Activated naive CD4-positive, alpha-beta T cell (primary cell): Measurements from ENCODE around the gene QPCTL.
A peak's percentile ranks its signal among the peaks of the same experiment; 100 is the strongest.

ENCODE experiments used
- DNase-seq, 4 experiments: peaks; one replicate each; lab custom pipeline; 2025; lab: John Stamatoyannopoulos, UW

QPCTL gene

GRCh38 chr19:45692187-45693105, at the start of gene QPCTL:
QPCTL (plus strand) TSS chr19:45692666; CDS start chr19:45692704, 38 bp downstream.
- DNase-seq, result peak; percentile 93 to 98 (median 96)

- peak; percentile 86 to 94 (median 90) for DNase-seq
Observed at GRCh38 chr19:45643024-45643926, 49.2 kb upstream of the QPCTL start.

GRCh38 chr19:45643927-45644771, 48.3 kb upstream of the QPCTL start:
- no peak for DNase-seq

- no peak for DNase-seq
Observed at GRCh38 chr19:45645068-45645630, 47.3 kb upstream of the QPCTL start.

- DNase-seq, result peak; percentile 39 to 57 (median 48)
Observed at GRCh38 chr19:45645631-45646344, 46.7 kb upstream of the QPCTL start.

GRCh38 chr19:45646345-45646698, 46.1 kb upstream of the QPCTL start:
- no peak for DNase-seq

GRCh38 chr19:45650722-45651121, 41.7 kb upstream of the QPCTL start:
- DNase-seq, result no peak

- DNase-seq, result no peak
Observed at GRCh38 chr19:45653634-45654033, 38.8 kb upstream of the QPCTL start.

GRCh38 chr19:45655073-45655472, 37.4 kb upstream of the QPCTL start:
- no peak for DNase-seq

GRCh38 chr19:45657520-45658167, 34.8 kb upstream of the QPCTL start:
- DNase-seq, result no peak

- no peak for DNase-seq
Observed at GRCh38 chr19:45659096-45659729, 33.3 kb upstream of the QPCTL start.

GRCh38 chr19:45660636-45661035, 31.8 kb upstream of the QPCTL start:
- DNase-seq, result no peak

GRCh38 chr19:45663800-45664199, 28.7 kb upstream of the QPCTL start:
- no peak for DNase-seq

- no peak for DNase-seq
Observed at GRCh38 chr19:45664575-45664974, 27.9 kb upstream of the QPCTL start.

GRCh38 chr19:45667620-45668341, 24.7 kb upstream of the QPCTL start, which contains the start of gene GIPR:
GIPR (plus strand) TSS chr19:45668221; CDS start chr19:45669521, 1,300 bp downstream.
- peak in 3 of 4 experiments; percentile 18 to 50 (median 22) for DNase-seq

- DNase-seq, result peak in 2 of 4 experiments; percentile 2 to 20
Observed at GRCh38 chr19:45668342-45668871, 24.1 kb upstream of the QPCTL start.

GRCh38 chr19:45670670-45671453, 21.6 kb upstream of the QPCTL start:
- peak in 3 of 4 experiments; percentile 6 to 32 (median 25) for DNase-seq

GRCh38 chr19:45674946-45675345, 17.5 kb upstream of the QPCTL start:
- DNase-seq, result no peak
